Astrocyte of the cerebellum (primary cell): ENCODE results near the gene CASQ2.

Experiments
- DNase-seq: peaks from one replicate; pipeline ENCODE4 v3.0.0-alpha.2; 2011; ENCODE audit warnings: low read depth
- H3K4me3 ChIP-seq: 2 replicates; pipeline ENCODE4 v1.5.1; 2011; ENCODE audit warnings: mild to moderate bottlenecking, low read depth, low read length, moderate library complexity
- CTCF ChIP-seq: IDR thresholded peaks from 2 replicates; pipeline ENCODE4 v1.5.1; 2012; ENCODE audit warnings: low read length, low read depth, moderate library complexity, mild to moderate bottlenecking; ENCODE audit errors: missing control alignments
- in situ Hi-C: cut with HindIII; loops from 2 replicates; pipeline ENCODE4 v1.10.0; 2017; ENCODE audit warnings: low sequenced_read_pairs

The CASQ2 gene

GRCh38 chr1:115666206-115666605, 102.3 kb downstream of the CASQ2 start:
- no peak for TF ChIP-seq CTCF
- no peak overlapping the region for H3K4me3 ChIP-seq
- DNase-seq = no peak
- in situ Hi-C loops = no loop called here

- DNase-seq = no peak
- in situ Hi-C loops = no loop called here
- H3K4me3 ChIP-seq = no peak overlapping the region
- TF ChIP-seq CTCF = no peak
Observed at GRCh38 chr1:115665319-115666096, 103.0 kb downstream of the CASQ2 start.

- no peak for DNase-seq
- TF ChIP-seq CTCF = no peak
- H3K4me3 ChIP-seq = no peak overlapping the region
- in situ Hi-C loops = no loop called here
Observed at GRCh38 chr1:115661157-115661556, 107.4 kb downstream of the CASQ2 start.

GRCh38 chr1:115660151-115660550, 108.4 kb downstream of the CASQ2 start:
- DNase-seq = no peak
- H3K4me3 ChIP-seq = no peak overlapping the region
- in situ Hi-C loops = no loop called here
- TF ChIP-seq CTCF = no peak

GRCh38 chr1:115658646-115659045, 109.9 kb downstream of the CASQ2 start:
- TF ChIP-seq CTCF = no peak
- no peak overlapping the region for H3K4me3 ChIP-seq
- no peak for DNase-seq
- in situ Hi-C loops = no loop called here

- DNase-seq = no peak
Observed at GRCh38 chr1:115656461-115657077, 111.9 kb downstream of the CASQ2 start.

More at GRCh38 chr1:115656461-115657077, 111.9 kb downstream of the CASQ2 start:
- TF ChIP-seq CTCF = no peak
- H3K4me3 ChIP-seq = no peak overlapping the region
- in situ Hi-C loops = no loop called here
